Measurements from ENCODE around the gene MSL1. TPM values are rescaled to one million over a fixed set of nuclear protein-coding genes. Genes with fewer than 3 reads are reported as not detected.

MSL1 gene
- total and polyA plus RNA-seq, 2 of the 13 experiments (the other 11 are each of a cell fraction or from before 2014, with no cell fraction given), result 63.8 to 88.5 TPM

GRCh38 chr17:40106760-40107521 is 14.8 kb upstream of the MSL1 start:
- Histone ChIP-seq H3K4me1 (ENCODE audit: insufficient read depth, low read length) (peaks cover 100% of the 10 kb centered on the region), H3K27me3 (ENCODE audit: control insufficient read depth in 1 of 2, insufficient read depth in 2 of 2, low read length in 2 of 2) (peaks cover 0 to 9% of the 10 kb centered on the region in 2 experiments; a peak in 1 of 5 replicates), H3K4me2 (ENCODE audit: low read depth, low read length) (peak overlapping the region; percentile 79), H3K4me3 (replicated peaks in 1 of 3; ENCODE audit: insufficient read depth in 1 of 3, low read depth in 2 of 3, low read length in 3 of 3) (peak overlapping the region in 2 of 3 experiments; percentile 6 to 36; a peak in 3 of 6 replicates), H3K36me3 (replicated peaks in 1 of 2; ENCODE audit: control insufficient read depth in 1 of 2, insufficient read depth in 2 of 2, low read length in 2 of 2) (no peaks in the 10 kb centered on the region), H3K27ac (ENCODE audit: extremely low read length, insufficient read depth, low read length) (no peak overlapping the region), H4K20me1 (ENCODE audit: insufficient read depth, low read length) (no peaks in the 10 kb centered on the region), H3K9me3 (ENCODE audit: low read length) (no peaks in the 10 kb centered on the region), H3K9ac (ENCODE audit: insufficient read depth, low read depth, low read length) (peak overlapping the region; percentile 35; the same call in 1 of the 2 replicates), H3K79me2 (ENCODE audit: insufficient read depth, low read length) (no peaks in the 10 kb centered on the region), H2AFZ (ENCODE audit: low read length) (no peak overlapping the region)
- in situ Hi-C loops (cut with HindIII; ENCODE audit: extremely low pct_ligation_motif_present, low pct_unique_long_range_greater_than_20kb) (no loop called here), intact Hi-C loops (cut with micrococcal nuclease; ENCODE audit: unreplicated experiment) (loop anchor here (5.0 to 10.0 kb wide), 2 partner anchors 182 to 1355 kb away; partner anchors contain the start of genes LRRC3C, ORMDL3 and PSMB3)
- DNase-seq (ENCODE audit: low spot score) (no peak), ATAC-seq (0 out of 3 replicates have a peak, but pooled peaks have one; percentile 4), FAIRE-seq (no peak)
- BruUV-seq (replicated peaks), result no TSS peak
- WGBS (ENCODE audit: low lambda C conversion rate), result 14% methylated on average over 20 of the region's 20 CpGs
- CTCF ChIA-PET (ENCODE audit: low intra/inter-chr PET ratio, low total read pairs), result no interaction called here
- POLR2A ChIA-PET, result interaction anchor here (0.6 to 1.7 kb wide), 6 partner anchors 8 to 33 kb away, joined by 3 to 16 read pairs (median 4); partner anchors contain the start of genes CASC3 and MSL1
- TF ChIP-seq ZNF446 (CRISPR knock-in tag; IDR thresholded peaks at IDR 0.05) (0 out of 2 replicates have a peak, but pooled peaks have one; percentile 29), PITX1 (CRISPR knock-in tag; IDR thresholded peaks at IDR 0.05) (no peak), ZNF101 (CRISPR knock-in tag; IDR thresholded peaks at IDR 0.05; ENCODE audit: borderline replicate concordance, low read depth) (no peak), HDAC6 (IDR thresholded peaks at IDR 0.05; ENCODE audit: low read depth, low read length) (no peak), ZFX (CRISPR knock-in tag; IDR thresholded peaks at IDR 0.05; ENCODE audit: low read depth) (peak; percentile 37; the same call in 1 of the 2 replicates), TEAD2 (CRISPR knock-in tag; IDR thresholded peaks at IDR 0.05) (no peak), SAP130 (CRISPR knock-in tag; IDR thresholded peaks at IDR 0.05; ENCODE audit: low read depth) (peak; percentile 20; the same call in 1 of the 2 replicates), ZFP91 (CRISPR knock-in tag; IDR thresholded peaks at IDR 0.05; ENCODE audit: borderline replicate concordance) (peak; percentile 43; the same call in 1 of the 2 replicates), NFE2L2 (IDR thresholded peaks at IDR 0.05; ENCODE audit: low read length) (no peak), ZMYM3 (CRISPR knock-in tag; IDR thresholded peaks at IDR 0.05) (peak; percentile 23; the same call in 1 of the 2 replicates), NRL (CRISPR knock-in tag; IDR thresholded peaks at IDR 0.05; ENCODE audit: borderline replicate concordance) (0 out of 2 replicates have a peak, but pooled peaks have one; percentile 26), ZNF75D (CRISPR knock-in tag; IDR thresholded peaks at IDR 0.05; ENCODE audit: borderline replicate concordance) (0 out of 2 replicates have a peak, but pooled peaks have one; percentile 41), ZNF713 (CRISPR knock-in tag; IDR thresholded peaks at IDR 0.05) (no peak), GATAD1 (CRISPR knock-in tag; IDR thresholded peaks at IDR 0.05) (no peak), ZNF317 (CRISPR knock-in tag; IDR thresholded peaks at IDR 0.05) (0 out of 2 replicates have a peak, but pooled peaks have one; percentile 27)
- TF ChIP-seq, protein P1, sequence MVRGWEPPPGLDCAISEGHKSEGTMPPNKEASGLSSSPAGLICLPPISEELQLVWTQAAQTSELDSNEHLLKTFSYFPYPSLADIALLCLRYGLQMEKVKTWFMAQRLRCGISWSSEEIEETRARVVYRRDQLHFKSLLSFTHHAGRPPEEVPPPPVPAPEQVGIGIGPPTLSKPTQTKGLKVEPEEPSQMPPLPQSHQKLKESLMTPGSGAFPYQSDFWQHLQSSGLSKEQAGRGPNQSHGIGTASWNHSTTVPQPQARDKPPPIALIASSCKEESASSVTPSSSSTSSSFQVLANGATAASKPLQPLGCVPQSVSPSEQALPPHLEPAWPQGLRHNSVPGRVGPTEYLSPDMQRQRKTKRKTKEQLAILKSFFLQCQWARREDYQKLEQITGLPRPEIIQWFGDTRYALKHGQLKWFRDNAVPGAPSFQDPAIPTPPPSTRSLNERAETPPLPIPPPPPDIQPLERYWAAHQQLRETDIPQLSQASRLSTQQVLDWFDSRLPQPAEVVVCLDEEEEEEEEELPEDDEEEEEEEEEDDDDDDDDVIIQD (CRISPR knock-in tag; IDR thresholded peaks at IDR 0.05; ENCODE audit: low read depth), result no peak
- TF ChIP-seq, protein P2, sequence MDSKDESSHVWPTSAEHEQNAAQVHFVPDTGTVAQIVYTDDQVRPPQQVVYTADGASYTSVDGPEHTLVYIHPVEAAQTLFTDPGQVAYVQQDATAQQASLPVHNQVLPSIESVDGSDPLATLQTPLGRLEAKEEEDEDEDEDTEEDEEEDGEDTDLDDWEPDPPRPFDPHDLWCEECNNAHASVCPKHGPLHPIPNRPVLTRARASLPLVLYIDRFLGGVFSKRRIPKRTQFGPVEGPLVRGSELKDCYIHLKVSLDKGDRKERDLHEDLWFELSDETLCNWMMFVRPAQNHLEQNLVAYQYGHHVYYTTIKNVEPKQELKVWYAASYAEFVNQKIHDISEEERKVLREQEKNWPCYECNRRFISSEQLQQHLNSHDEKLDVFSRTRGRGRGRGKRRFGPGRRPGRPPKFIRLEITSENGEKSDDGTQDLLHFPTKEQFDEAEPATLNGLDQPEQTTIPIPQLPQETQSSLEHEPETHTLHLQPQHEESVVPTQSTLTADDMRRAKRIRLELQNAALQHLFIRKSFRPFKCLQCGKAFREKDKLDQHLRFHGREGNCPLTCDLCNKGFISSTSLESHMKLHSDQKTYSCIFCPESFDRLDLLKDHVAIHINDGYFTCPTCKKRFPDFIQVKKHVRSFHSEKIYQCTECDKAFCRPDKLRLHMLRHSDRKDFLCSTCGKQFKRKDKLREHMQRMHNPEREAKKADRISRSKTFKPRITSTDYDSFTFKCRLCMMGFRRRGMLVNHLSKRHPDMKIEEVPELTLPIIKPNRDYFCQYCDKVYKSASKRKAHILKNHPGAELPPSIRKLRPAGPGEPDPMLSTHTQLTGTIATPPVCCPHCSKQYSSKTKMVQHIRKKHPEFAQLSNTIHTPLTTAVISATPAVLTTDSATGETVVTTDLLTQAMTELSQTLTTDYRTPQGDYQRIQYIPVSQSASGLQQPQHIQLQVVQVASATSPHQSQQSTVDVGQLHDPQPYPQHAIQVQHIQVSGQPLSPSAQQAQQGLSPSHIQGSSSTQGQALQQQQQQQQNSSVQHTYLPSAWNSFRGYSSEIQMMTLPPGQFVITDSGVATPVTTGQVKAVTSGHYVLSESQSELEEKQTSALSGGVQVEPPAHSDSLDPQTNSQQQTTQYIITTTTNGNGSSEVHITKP (CRISPR knock-in tag; IDR thresholded peaks at IDR 0.05; ENCODE audit: low read depth), result no peak
